Esophagus squamous epithelium (tissue), 4 donors: ENCODE data around the gene CAMP.

ENCODE experiments used
- POLR2A ChIP-seq, 4 donors: fragments of 450-650 bp; IDR thresholded peaks; one replicate each; pipeline ENCODE4 v1.6.1; 2017; ENCODE audit warnings: antibody characterized with exemption in 4 of 4, mild to moderate bottlenecking in 4 of 4, moderate library complexity in 3 of 4
- TF ChIP-seq, protein P1 (sequence below), 6 experiments: fragments of 450-650 bp in 4 of 6; fragments of 200-600 bp in 2 of 6; sonication (generic) in 2 of 6; IDR thresholded peaks; one replicate each; pipeline ENCODE4 v1.5.1; 2016 to 2019; ENCODE audit warnings: antibody characterized with exemption in 6 of 6, mild to moderate bottlenecking in 4 of 6, moderate library complexity in 4 of 6

- TF ChIP-seq, protein P1, sequence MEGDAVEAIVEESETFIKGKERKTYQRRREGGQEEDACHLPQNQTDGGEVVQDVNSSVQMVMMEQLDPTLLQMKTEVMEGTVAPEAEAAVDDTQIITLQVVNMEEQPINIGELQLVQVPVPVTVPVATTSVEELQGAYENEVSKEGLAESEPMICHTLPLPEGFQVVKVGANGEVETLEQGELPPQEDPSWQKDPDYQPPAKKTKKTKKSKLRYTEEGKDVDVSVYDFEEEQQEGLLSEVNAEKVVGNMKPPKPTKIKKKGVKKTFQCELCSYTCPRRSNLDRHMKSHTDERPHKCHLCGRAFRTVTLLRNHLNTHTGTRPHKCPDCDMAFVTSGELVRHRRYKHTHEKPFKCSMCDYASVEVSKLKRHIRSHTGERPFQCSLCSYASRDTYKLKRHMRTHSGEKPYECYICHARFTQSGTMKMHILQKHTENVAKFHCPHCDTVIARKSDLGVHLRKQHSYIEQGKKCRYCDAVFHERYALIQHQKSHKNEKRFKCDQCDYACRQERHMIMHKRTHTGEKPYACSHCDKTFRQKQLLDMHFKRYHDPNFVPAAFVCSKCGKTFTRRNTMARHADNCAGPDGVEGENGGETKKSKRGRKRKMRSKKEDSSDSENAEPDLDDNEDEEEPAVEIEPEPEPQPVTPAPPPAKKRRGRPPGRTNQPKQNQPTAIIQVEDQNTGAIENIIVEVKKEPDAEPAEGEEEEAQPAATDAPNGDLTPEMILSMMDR (IDR thresholded peaks at IDR 0.05) = no peak
- no peak for TF ChIP-seq POLR2A (IDR thresholded peaks at IDR 0.05)
These were observed 15.3 kb downstream of the CAMP start for GRCh38 chr3:48238531-48239085.
